ENCODE measurements around the gene FRYL. TPM values are rescaled to one million over a fixed set of nuclear protein-coding genes. Genes with fewer than 3 reads are reported as not detected.
A peak's percentile ranks its signal among the peaks of the same experiment; 100 is the strongest.
"Not testable (repeated sequence)": the region's sequence is repeated elsewhere in the genome, so short reads cannot be mapped to it uniquely, and the experiment has no call there.

FRYL gene
- total RNA-seq: 10 to 100 TPM; 71.7 TPM

DNA sequence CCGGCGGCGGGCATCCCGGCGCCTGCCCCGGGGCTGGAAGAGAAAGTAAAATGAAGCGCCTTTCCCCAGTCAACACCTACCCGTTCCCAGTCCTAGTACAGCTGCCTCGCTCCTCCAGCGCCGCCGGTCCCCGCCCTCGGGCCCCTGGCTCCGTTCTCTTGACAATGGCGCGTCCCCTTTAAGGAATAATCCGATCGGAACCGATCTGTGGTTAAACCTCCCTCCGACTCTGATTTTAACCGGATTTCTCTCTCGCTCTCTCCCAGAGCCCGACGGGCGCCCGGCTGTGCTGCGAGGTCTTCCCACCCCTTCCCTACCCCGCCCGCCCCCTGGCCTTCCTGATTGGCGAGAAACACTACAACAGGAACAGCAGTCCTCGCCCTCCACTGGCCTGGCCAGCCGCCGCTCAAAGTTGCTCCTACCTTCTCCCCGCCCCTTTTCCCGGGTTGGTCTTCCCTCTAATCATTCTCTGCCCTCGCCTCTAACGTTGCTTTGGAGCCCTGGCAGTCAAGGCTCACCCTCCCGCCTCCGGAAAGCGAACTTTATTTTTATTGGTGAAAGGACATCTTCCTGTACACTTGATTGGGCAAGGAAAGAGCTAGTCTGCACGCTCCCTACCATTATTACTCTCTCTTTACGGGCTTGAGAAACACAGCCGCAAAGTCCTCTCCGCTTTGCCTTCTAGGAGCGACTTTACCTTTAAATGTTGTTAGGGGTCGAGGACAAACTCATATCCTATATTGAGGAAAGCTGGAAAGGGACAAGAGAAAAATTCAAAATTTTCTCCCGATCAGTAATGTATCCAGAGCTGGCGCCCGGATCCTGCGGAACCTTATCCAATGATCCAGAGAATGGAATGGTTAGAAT is at the start of gene FRYL:
FRYL (minus strand) TSS at position 282 of the 867 bp plus-strand sequence. CDS start 145,869 bp downstream, outside the sequence.
- H3K36me3 Mint-ChIP-seq (ENCODE audit: insufficient read depth in 2 of 2): no peaks in the 10 kb centered on the region
- peak within 1 kb of the TSS; percentile 90 to 94 for H3K4me3 Mint-ChIP-seq
- DNase-seq (peak; percentile 95 to 99), ATAC-seq (replicated peaks in 1 of 2) (peak; percentile 89 to 90)
- no peaks in the 10 kb centered on the region for H3K27me3 Mint-ChIP-seq (ENCODE audit: low read depth)
- peaks cover 48% of the 10 kb centered on the region for H3K4me1 Mint-ChIP-seq (ENCODE audit: low read depth)
- no peaks in the 10 kb centered on the region for H3K9me3 Mint-ChIP-seq
- H3K27ac Mint-ChIP-seq: peak within 1 kb of the TSS; percentile 95

DNA sequence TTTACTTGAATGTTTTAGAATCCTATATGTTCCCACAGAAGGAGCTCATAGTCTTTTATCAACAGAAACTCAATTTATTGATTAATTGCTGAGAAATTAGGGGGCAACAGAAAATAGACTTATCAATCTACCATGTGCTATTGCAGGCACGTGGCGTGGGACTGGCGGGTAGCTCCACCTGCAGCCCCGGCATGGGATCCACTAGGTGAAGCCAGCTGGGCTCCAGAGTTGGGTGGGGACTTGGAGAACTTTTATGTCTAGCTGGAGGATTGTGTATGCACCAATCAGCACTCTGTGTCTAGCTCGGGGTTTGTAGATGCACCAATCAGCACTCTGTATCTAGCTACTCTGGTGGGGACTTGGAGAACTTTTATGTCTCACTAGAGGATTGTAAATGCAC is 47.5 kb upstream of the FRYL start:
- no peak overlapping the region for H3K27ac Mint-ChIP-seq
- H3K4me1 Mint-ChIP-seq (ENCODE audit: low read depth): peaks cover 20% of the 10 kb centered on the region
- H3K27me3 Mint-ChIP-seq (ENCODE audit: low read depth): no peaks in the 10 kb centered on the region
- H3K4me3 Mint-ChIP-seq: no peak overlapping the region
- DNase-seq (no peak), ATAC-seq (replicated peaks in 1 of 2) (no peak)
- peaks cover 3 to 8% of the 10 kb centered on the region in 2 donors for H3K36me3 Mint-ChIP-seq (ENCODE audit: insufficient read depth in 2 of 2)
- peaks cover 5 to 9% of the 10 kb centered on the region in 2 donors for H3K9me3 Mint-ChIP-seq

DNA sequence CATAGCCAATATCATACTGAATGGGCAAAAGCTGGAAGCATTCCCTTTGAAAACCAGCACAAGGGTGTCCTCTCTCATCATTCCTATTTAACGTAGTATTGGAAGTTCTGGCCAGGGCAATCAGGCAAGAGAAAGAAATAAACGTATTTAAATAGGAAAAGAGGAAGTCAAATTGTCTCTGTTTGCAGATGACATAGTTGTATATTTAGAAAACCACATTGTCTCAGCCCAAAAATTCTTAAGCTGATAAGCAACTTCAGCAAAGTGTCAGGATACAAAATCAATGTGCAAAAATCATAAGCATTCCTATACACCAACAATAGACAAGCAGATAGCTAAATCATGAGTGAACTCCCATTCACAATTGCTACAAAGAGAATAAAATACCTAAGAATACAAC is 41.4 kb upstream of the FRYL start:
- not testable (repeated sequence) for ATAC-seq (replicated peaks in 1 of 2); H3K27ac Mint-ChIP-seq; DNase-seq; H3K36me3 Mint-ChIP-seq (ENCODE audit: insufficient read depth in 2 of 2); H3K4me3 Mint-ChIP-seq; H3K27me3 Mint-ChIP-seq (ENCODE audit: low read depth); H3K9me3 Mint-ChIP-seq; H3K4me1 Mint-ChIP-seq (ENCODE audit: low read depth)

DNA sequence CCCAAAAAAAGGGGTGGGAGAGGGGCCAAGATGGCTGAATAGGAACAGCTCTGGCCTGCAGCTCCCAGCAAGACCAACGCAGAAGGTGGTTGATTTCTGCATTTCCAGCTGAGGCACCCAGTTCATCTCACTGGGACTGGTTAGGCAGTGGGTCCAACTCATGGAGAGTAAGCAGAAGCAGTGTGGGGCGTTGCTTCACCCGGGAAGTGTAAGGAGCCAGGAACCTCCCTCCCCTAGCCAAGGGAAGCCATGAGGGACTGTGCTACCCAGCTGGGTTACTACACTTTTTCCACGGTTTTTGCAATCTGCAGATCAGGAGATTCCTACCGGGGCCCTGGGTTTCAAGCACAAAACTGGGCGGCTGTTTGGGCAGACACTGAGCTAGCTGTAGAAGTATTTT is 36.9 kb upstream of the FRYL start:
- Mint-ChIP-seq H3K4me3 (no peak overlapping the region), H3K9me3 (peaks cover 0 to 3% of the 10 kb centered on the region in 2 donors)
- ATAC-seq (replicated peaks in 1 of 2): no peak

DNA sequence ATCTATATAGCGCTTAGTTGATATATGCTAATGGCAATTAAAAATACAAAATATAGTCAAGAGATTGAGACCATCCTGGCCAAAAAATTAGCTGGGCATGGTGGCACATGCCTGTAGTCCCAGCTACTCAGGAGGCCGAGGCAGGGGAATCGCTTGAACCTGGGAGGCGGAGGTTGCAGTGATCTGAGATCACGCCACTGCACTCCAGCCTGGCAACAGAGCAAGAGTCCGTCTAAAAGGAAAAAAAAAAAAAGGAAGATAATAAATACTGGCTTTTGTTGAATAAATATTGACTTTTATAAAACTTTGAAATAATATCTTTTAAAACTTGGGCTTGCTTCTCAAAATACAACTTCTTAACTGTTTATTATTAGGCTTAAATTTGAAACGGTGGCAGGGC is 36.2 kb upstream of the FRYL start:
- not testable (repeated sequence) for H3K27ac Mint-ChIP-seq; H3K36me3 Mint-ChIP-seq (ENCODE audit: insufficient read depth in 2 of 2); ATAC-seq (replicated peaks in 1 of 2); H3K4me3 Mint-ChIP-seq; H3K9me3 Mint-ChIP-seq; H3K27me3 Mint-ChIP-seq (ENCODE audit: low read depth); DNase-seq; H3K4me1 Mint-ChIP-seq (ENCODE audit: low read depth)

More for the DNA sequence above, 36.9 kb upstream of the FRYL start:
- H3K27me3 Mint-ChIP-seq (ENCODE audit: low read depth): no peaks in the 10 kb centered on the region
- H3K36me3 Mint-ChIP-seq (ENCODE audit: insufficient read depth in 2 of 2): no peaks in the 10 kb centered on the region
- H3K4me1 Mint-ChIP-seq (ENCODE audit: low read depth): peaks cover 8% of the 10 kb centered on the region
- no peak overlapping the region for H3K27ac Mint-ChIP-seq
- no peak for DNase-seq

DNA sequence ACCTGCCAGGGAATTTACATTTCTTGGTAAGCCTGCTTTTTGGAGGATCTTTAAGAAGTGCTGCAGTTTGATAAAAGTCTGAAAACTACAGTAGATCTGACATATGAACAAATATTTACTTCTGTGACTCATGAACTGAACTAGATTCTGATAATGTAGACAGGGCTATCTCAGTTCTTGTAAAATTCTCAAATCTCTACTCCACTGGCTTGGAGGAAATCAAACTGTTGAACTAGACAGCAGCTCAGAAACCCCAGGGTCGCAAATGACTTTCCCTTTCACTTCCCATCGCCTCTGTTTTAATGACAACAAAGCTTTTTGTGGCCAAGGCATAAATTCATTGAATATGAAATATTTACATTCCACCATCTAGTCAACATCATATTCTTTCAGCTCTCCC is 35.4 kb upstream of the FRYL start:
- no peaks in the 10 kb centered on the region for H3K27me3 Mint-ChIP-seq (ENCODE audit: low read depth)
- ATAC-seq (replicated peaks in 1 of 2) (no peak), DNase-seq (no peak)
- peaks cover 0 to 2% of the 10 kb centered on the region in 2 donors for H3K9me3 Mint-ChIP-seq
- no peak overlapping the region for H3K27ac Mint-ChIP-seq
- H3K4me3 Mint-ChIP-seq: no peak overlapping the region
- peaks cover 8% of the 10 kb centered on the region for H3K4me1 Mint-ChIP-seq (ENCODE audit: low read depth)
- H3K36me3 Mint-ChIP-seq (ENCODE audit: insufficient read depth in 2 of 2): no peaks in the 10 kb centered on the region

DNA sequence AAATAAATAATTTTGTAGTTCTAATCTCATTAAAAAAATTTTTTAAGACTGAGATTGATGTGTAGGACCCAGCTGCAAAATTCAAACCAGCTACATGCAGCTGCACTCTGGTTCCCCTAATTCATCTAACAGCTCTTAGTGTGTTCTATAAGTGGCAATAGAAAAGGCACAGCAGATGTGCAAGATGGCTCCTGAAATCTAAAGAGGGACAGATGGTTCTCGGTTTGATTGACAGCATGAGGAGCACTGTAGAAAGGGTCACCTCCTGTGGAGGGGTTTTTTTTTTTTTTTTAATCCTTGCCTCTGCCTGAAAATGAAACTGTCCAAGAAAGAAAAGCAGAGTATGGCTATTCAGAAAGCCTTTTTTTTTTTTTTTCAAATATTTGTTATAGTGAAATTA is 33.9 kb upstream of the FRYL start:
- Mint-ChIP-seq H3K4me3 (no peak overlapping the region), H3K27me3 (ENCODE audit: low read depth) (no peaks in the 10 kb centered on the region), H3K4me1 (ENCODE audit: low read depth) (peaks cover 8% of the 10 kb centered on the region), H3K9me3 (no peaks in the 10 kb centered on the region), H3K36me3 (ENCODE audit: insufficient read depth in 2 of 2) (no peaks in the 10 kb centered on the region), H3K27ac (no peak overlapping the region)
- ATAC-seq (replicated peaks in 1 of 2): no peak
- no peak for DNase-seq

DNA sequence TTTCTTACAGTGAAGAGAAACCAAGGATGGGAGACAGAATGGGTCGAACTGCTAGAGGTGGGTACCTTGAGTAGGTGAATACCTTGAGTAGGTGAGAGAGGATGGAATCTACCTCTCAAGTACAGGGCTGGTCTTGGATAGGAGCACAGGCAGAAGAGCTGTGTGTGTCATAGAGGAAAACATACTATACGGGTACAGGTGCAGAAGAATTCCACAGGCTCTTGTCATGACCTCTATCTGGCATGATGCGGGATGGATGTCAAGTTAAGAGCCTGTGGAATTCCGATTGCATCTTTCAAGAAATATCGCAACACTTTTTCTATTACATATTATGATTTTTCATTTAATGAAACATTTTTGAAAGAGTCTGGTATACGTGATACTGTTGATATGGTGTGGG is 32.8 kb upstream of the FRYL start:
- Mint-ChIP-seq H3K4me1 (ENCODE audit: low read depth) (peaks cover 8% of the 10 kb centered on the region), H3K36me3 (ENCODE audit: insufficient read depth in 2 of 2) (no peaks in the 10 kb centered on the region), H3K27me3 (ENCODE audit: low read depth) (no peaks in the 10 kb centered on the region), H3K9me3 (no peaks in the 10 kb centered on the region), H3K27ac (no peak overlapping the region), H3K4me3 (no peak overlapping the region)
- ATAC-seq (replicated peaks in 1 of 2): no peak
- no peak for DNase-seq

DNA sequence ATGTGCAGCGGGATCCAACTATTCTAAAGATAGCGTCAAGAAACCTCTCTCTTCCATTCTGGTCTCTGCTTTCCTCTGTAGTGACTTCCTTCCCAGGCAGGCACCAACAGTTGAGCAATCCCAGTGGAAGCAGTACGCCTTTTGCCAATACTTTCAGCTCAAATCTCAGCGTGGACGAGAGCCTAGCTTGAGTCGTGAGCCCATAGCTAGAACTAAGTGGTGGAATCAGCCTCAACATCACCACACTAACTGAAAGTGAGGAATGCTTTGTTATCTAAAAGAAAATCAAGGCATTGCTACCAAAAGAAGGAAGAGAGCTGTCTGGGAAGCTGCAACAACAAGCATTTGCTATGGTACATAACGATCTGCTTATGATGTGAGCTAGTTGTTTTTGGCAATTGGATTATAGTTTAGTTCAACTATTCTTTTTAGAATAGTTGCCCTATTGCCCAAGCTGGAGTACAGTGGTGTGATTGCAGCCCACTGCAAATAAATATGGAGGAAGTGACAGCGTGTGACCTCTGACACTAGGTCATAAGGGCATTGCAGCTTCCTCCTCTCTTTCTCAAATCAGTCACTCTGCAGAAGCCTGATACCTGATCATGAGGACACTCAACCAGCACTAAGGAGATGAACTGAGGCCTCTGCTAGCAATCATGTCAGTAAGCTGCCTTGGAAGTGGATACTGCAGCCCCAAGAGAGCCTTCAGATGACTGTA is 24.7 kb upstream of the FRYL start:
- no peak overlapping the region for H3K4me3 Mint-ChIP-seq
- no peaks in the 10 kb centered on the region for H3K27me3 Mint-ChIP-seq (ENCODE audit: low read depth)
- no peaks in the 10 kb centered on the region for H3K9me3 Mint-ChIP-seq
- no peaks in the 10 kb centered on the region for H3K36me3 Mint-ChIP-seq (ENCODE audit: insufficient read depth in 2 of 2)
- no peak for DNase-seq
- ATAC-seq (replicated peaks in 1 of 2): no peak
- peaks cover 5% of the 10 kb centered on the region for H3K4me1 Mint-ChIP-seq (ENCODE audit: low read depth)
- no peak overlapping the region for H3K27ac Mint-ChIP-seq

DNA sequence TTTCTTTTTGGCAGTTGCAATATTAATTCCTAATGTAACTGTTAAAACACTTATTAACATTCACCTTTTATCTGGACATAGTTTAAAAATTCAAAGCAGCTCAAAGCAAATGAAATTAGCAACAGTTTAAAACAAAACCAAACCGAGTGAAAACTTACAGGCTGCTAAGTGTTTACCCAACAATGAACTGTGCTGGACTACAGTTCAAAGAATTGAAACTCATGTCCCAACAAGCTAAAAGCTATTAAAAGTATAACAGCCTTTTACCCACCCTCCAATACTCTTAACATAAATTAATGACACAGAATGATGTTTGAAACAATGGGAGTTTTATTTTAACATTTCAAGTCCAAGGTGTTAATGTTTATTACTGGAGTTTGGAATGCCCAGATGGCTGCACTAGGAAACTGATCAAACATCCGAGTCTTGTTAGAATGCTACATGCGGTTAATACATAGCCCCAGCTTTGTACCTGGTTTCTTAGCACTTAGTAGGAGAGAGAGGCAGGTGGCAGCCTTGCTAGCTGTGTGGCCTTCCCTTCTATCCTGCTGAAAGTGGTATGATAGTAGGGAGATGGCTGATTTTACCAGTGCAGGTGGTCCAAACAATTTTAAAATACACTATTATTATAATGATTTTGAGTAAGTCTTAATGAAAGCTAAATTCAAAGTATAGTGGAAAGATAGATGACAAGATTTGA is 21.1 kb upstream of the FRYL start:
- Mint-ChIP-seq H3K4me1 (ENCODE audit: low read depth) (peaks cover 5% of the 10 kb centered on the region), H3K4me3 (no peak overlapping the region)
- DNase-seq: no peak

DNA sequence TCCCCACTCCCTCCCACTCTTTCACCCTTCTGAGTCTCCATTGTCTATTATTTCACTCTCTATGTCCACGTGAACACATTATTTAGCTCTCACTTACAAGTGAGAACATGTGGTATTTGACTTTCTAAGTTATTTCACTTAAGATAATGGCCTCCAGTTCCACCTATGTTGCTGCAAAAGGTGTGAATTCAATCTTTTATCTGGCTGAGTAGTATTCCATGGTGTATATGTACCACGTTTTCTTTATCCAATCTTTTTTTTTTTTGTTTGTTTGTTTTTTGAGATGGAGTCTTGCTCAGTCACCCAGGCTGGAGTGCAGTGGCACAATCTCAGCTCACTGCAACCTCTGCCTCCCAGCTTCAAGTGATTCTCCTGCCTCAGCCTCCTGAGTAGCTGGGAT is 20.1 kb upstream of the FRYL start:
- H3K9me3 Mint-ChIP-seq; H3K4me3 Mint-ChIP-seq; H3K36me3 Mint-ChIP-seq (ENCODE audit: insufficient read depth in 2 of 2); H3K27me3 Mint-ChIP-seq (ENCODE audit: low read depth); H3K27ac Mint-ChIP-seq; DNase-seq; ATAC-seq (replicated peaks in 1 of 2); H3K4me1 Mint-ChIP-seq (ENCODE audit: low read depth): not testable (repeated sequence)

More for the DNA sequence above, 21.1 kb upstream of the FRYL start:
- Mint-ChIP-seq H3K27ac (no peak overlapping the region), H3K9me3 (no peaks in the 10 kb centered on the region), H3K36me3 (ENCODE audit: insufficient read depth in 2 of 2) (no peaks in the 10 kb centered on the region), H3K27me3 (ENCODE audit: low read depth) (no peaks in the 10 kb centered on the region)
- ATAC-seq (replicated peaks in 1 of 2): no peak

DNA sequence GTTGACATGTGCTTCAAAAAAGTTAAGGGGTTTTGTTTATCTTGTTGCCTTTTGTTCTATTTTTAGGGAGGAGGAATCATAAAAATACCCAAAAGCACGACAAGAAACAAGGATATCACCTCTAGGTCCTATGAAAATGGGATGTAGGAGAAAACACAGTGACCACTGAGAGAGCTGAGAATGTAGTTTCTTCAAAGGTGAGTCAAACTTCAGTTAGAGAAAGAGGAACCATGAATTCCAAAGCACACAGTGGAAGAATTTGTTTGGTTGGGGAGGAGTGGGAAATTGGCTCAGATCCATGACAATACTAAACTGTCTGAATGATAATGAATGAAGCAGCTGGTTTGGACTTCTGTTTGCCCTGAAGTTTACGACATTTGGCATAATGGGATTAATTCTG is 19.1 kb upstream of the FRYL start:
- no peak for DNase-seq
- peaks cover 5% of the 10 kb centered on the region for H3K4me1 Mint-ChIP-seq (ENCODE audit: low read depth)
- no peaks in the 10 kb centered on the region for H3K9me3 Mint-ChIP-seq
- no peak for ATAC-seq (replicated peaks in 1 of 2)
- no peaks in the 10 kb centered on the region for H3K27me3 Mint-ChIP-seq (ENCODE audit: low read depth)
- H3K27ac Mint-ChIP-seq: no peak overlapping the region
- no peaks in the 10 kb centered on the region for H3K36me3 Mint-ChIP-seq (ENCODE audit: insufficient read depth in 2 of 2)
- no peak overlapping the region for H3K4me3 Mint-ChIP-seq

DNA sequence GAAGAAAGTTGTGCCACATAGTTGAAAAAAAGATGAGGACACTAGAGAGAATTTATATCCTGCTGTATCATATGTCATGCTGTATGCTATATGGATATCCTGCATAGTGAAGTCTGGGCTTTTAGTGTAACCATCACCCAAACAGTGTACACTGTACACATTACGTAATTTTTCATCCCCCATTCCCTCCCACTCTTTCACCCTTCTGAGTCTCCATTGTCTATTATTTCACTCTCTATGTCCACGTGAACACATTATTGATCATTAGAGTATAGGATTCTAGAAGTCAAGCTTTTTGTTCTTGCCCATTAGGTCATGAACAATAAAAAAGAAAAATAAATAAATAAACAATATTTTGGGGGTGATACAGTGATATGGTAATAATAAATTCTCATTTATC is 18.0 kb upstream of the FRYL start:
- no peak overlapping the region for H3K4me3 Mint-ChIP-seq
- ATAC-seq (replicated peaks in 1 of 2) (no peak), DNase-seq (no peak)
- no peaks in the 10 kb centered on the region for H3K27me3 Mint-ChIP-seq (ENCODE audit: low read depth)
- H3K27ac Mint-ChIP-seq: no peak overlapping the region
- H3K9me3 Mint-ChIP-seq: no peaks in the 10 kb centered on the region
- H3K36me3 Mint-ChIP-seq (ENCODE audit: insufficient read depth in 2 of 2): no peaks in the 10 kb centered on the region
- H3K4me1 Mint-ChIP-seq (ENCODE audit: low read depth): peaks cover 6% of the 10 kb centered on the region
